ENCODE results near the gene IFIT1.
"Not testable (repeated sequence)": the region's sequence is repeated elsewhere in the genome, so short reads cannot be mapped to it uniquely, and the experiment has no call there.

Gene IFIT1

GRCh38 chr10:89404104-89405047, 12.0 kb downstream of the IFIT1 start:
- FAIRE-seq, result no peak

GRCh38 chr10:89406178-89406577, 13.8 kb downstream of the IFIT1 start:
- not testable (repeated sequence) for FAIRE-seq

GRCh38 chr10:89407792-89408191, 15.4 kb downstream of the IFIT1 start:
- not testable (repeated sequence) for FAIRE-seq

GRCh38 chr10:89409282-89409681, 16.9 kb downstream of the IFIT1 start:
- not testable (repeated sequence) for FAIRE-seq

- not testable (repeated sequence) for FAIRE-seq
These were observed 18.1 kb downstream of the IFIT1 start for GRCh38 chr10:89410551-89410950.

- not testable (repeated sequence) for FAIRE-seq
These were observed 18.7 kb downstream of the IFIT1 start for GRCh38 chr10:89411135-89411534.

GRCh38 chr10:89412276-89412675, 19.9 kb downstream of the IFIT1 start:
- FAIRE-seq, result not testable (repeated sequence)

- FAIRE-seq, result no peak
These were observed 21.0 kb downstream of the IFIT1 start for GRCh38 chr10:89413398-89413912.

- FAIRE-seq, result no peak
These were observed 21.9 kb downstream of the IFIT1 start, which contains the start of gene IFIT5 for GRCh38 chr10:89414146-89414878. IFIT5 (plus strand) TSS chr10:89414568; CDS start chr10:89414799, 231 bp downstream.

GRCh38 chr10:89414879-89415821, 22.7 kb downstream of the IFIT1 start:
- no peak for FAIRE-seq

GRCh38 chr10:89416465-89416864, 24.0 kb downstream of the IFIT1 start:
- FAIRE-seq, result no peak

- FAIRE-seq, result peak; percentile 86
These were observed 27.1 kb downstream of the IFIT1 start for GRCh38 chr10:89419548-89419947.

GRCh38 chr10:89421018-89421476, 28.6 kb downstream of the IFIT1 start:
- no peak for FAIRE-seq

GRCh38 chr10:89425000-89425399, 32.6 kb downstream of the IFIT1 start:
- FAIRE-seq, result no peak

GRCh38 chr10:89426230-89426868, 33.9 kb downstream of the IFIT1 start:
- FAIRE-seq, result peak; percentile 99

- FAIRE-seq, result no peak
These were observed 35.2 kb downstream of the IFIT1 start for GRCh38 chr10:89427629-89428028.

GRCh38 chr10:89428877-89429276, 36.5 kb downstream of the IFIT1 start:
- no peak for FAIRE-seq

- peak; percentile 56 for FAIRE-seq
These were observed 39.6 kb downstream of the IFIT1 start for GRCh38 chr10:89431977-89432376.

GRCh38 chr10:89438525-89438924, 46.1 kb downstream of the IFIT1 start:
- FAIRE-seq, result no peak

- FAIRE-seq, result no peak
These were observed 48.0 kb downstream of the IFIT1 start for GRCh38 chr10:89440226-89441009.

GRCh38 chr10:89442289-89442688, 49.9 kb downstream of the IFIT1 start:
- FAIRE-seq, result no peak
